NOMO-1 treated with dmso at 0.1 percent for 144 hours (cell line): ENCODE results near the gene CFAP74.

Experiments used
- DNase-seq: peaks from one replicate; lab custom pipeline; 2025; ENCODE audit not compliant: unreplicated experiment; lab: John Stamatoyannopoulos, UW

Gene CFAP74

GRCh38 chr1:1883092-1883873 lies 120.3 kb downstream of the CFAP74 start:
- no peak for DNase-seq

- DNase-seq = no peak
These were observed 121.9 kb downstream of the CFAP74 start for GRCh38 chr1:1881727-1882126.

- no peak for DNase-seq
These were observed 122.8 kb downstream of the CFAP74 start for GRCh38 chr1:1880617-1881312.

- no peak for DNase-seq
These were observed 123.6 kb downstream of the CFAP74 start for GRCh38 chr1:1879942-1880341.

- no peak for DNase-seq
These were observed 125.6 kb downstream of the CFAP74 start for GRCh38 chr1:1877865-1878436.

- no peak for DNase-seq
These were observed 127.2 kb downstream of the CFAP74 start for GRCh38 chr1:1876335-1876930.

- no peak for DNase-seq
These were observed 127.7 kb downstream of the CFAP74 start for GRCh38 chr1:1875932-1876331.

GRCh38 chr1:1874901-1875300 lies 128.7 kb downstream of the CFAP74 start:
- DNase-seq = no peak

GRCh38 chr1:1873186-1873585 lies 130.4 kb downstream of the CFAP74 start:
- DNase-seq = no peak

GRCh38 chr1:1872329-1872994 lies 131.1 kb downstream of the CFAP74 start:
- DNase-seq = no peak
